Uterus (tissue), 2 donors: ENCODE results near the gene ABI2.
"Not testable (repeated sequence)": the region's sequence is repeated elsewhere in the genome, so short reads cannot be mapped to it uniquely, and the experiment has no call there.

Experiments
- CTCF ChIP-seq, 4 experiments: fragments of 200-600 bp in 2 of 4; fragments of 450-650 bp in 2 of 4; sonication (generic) in 2 of 4; IDR thresholded peaks; one replicate each; pipeline ENCODE4 v1.5.1; 2016 to 2019; ENCODE audit warnings: antibody characterized with exemption in 4 of 4, mild to moderate bottlenecking in 2 of 4, moderate library complexity in 1 of 4
- POLR2A ChIP-seq, 2 donors: fragments of 450-650 bp; IDR thresholded peaks; one replicate each; pipeline ENCODE4 v1.6.1; 2016; ENCODE audit warnings: antibody characterized with exemption in 2 of 2, mild to moderate bottlenecking in 1 of 2, moderate library complexity in 1 of 2

GRCh38 chr2:203342374-203342773, 14.2 kb downstream of the ABI2 start:
- TF ChIP-seq POLR2A, CTCF (IDR thresholded peaks at IDR 0.05): not testable (repeated sequence)
